Lower lobe of right lung (tissue), 2 donors: ENCODE measurements around the gene TMEM95. TPM values are rescaled to one million over a fixed set of nuclear protein-coding genes. Genes with fewer than 3 reads are reported as not detected.

ENCODE experiments used
- ATAC-seq, 2 donors: fragments of 200-7000 bp; cut with Tn5 transposase; one replicate each; pipeline ENCODE4 v1.9.1; 2020 to 2022; ENCODE audit warnings: mild to moderate bottlenecking in 2 of 2, moderate library complexity in 2 of 2
- DNase-seq: peaks from one replicate; pipeline ENCODE4 v3.0.0-alpha.2; 2020
- H3K27ac ChIP-seq: fragments of 200-600 bp; one replicate; pipeline ENCODE4 v1.8.0; 2022
- H3K27me3 ChIP-seq: fragments of 200-600 bp; one replicate; pipeline ENCODE4 v1.8.0; 2022; ENCODE audit warnings: low read depth
- H3K36me3 ChIP-seq: fragments of 200-600 bp; one replicate; pipeline ENCODE4 v1.8.0; 2022; ENCODE audit warnings: mild to moderate bottlenecking
- H3K4me1 ChIP-seq: fragments of 200-600 bp; one replicate; pipeline ENCODE4 v1.8.0; 2022
- H3K4me3 ChIP-seq: fragments of 200-600 bp; one replicate; pipeline ENCODE4 v1.8.0; 2022; ENCODE audit warnings: mild to moderate bottlenecking
- H3K9me3 ChIP-seq: fragments of 200-600 bp; one replicate; pipeline ENCODE4 v1.8.0; 2022
- intact Hi-C: fragments of 100-400 bp; cut with DNase I; formaldehyde crosslinking; loops from one replicate; pipeline ENCODE4 v1.11.0; 2022
- total RNA-seq: library from RNA; stranded (reverse); fragmentation: NEBNext Ultra II Directional; extraction: Animal tissue kit (Norgen Biotek cat#: 25700); gene quantifications from one replicate; pipeline ENCODE4 v1.2.1, GENCODE V29; 2021
- TF ChIP-seq, protein P1 (sequence below): fragments of 200-600 bp; IDR thresholded peaks from one replicate; pipeline ENCODE4 v1.8.0; 2022; ENCODE audit warnings: antibody characterized with exemption, mild to moderate bottlenecking
- donor health status: DM: no; HTN: yes; CAD: no; lungs with severe emphysema.

The TMEM95 gene
- total RNA-seq, 1 donor from 2014 or later = not detected

DNA sequence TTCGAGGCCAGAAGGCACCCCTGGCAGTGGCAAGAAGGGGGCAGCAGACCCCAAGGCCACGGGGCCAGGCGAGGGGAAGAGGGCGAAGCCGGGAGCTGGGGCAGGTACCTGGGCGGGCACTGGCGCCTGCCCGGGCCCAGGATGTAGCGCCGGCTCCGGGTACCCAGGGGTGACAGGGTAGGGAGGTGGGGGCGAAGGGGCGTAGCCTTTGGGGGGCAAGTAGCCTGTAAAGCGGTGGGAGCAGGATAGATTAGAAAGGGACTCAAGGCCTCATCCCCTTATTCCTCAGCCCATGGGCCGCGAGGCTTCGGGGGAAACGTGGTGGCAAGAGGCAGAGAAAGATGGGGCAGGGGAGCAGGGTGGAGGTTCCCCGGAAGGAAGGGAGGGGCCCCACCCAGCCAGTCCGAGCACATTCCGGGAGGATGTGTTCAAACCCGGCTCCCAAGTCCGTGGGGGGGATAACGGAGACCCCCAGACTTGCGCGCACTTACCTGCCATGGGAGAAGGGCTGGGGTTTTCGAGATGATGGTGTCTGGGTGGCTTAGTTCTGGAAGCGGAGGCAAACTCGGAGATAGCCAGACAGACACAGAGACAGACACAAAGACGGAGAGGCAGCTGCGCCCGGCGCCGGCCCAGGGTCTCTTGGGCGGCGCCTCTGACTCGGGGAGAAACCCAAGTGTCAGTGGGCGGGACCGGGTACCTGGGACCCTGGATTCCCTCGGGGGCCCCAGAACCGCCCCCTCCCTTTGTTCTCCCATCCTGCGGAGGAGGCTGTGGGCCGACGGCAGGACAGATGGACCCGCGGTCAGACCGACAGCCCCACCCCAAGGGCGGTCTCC, 38.9 kb downstream of the TMEM95 start:
- no peak for DNase-seq
- H3K36me3 ChIP-seq = peaks cover 28% of the 10 kb centered on the region
- peak; percentile 41 for ATAC-seq

DNA sequence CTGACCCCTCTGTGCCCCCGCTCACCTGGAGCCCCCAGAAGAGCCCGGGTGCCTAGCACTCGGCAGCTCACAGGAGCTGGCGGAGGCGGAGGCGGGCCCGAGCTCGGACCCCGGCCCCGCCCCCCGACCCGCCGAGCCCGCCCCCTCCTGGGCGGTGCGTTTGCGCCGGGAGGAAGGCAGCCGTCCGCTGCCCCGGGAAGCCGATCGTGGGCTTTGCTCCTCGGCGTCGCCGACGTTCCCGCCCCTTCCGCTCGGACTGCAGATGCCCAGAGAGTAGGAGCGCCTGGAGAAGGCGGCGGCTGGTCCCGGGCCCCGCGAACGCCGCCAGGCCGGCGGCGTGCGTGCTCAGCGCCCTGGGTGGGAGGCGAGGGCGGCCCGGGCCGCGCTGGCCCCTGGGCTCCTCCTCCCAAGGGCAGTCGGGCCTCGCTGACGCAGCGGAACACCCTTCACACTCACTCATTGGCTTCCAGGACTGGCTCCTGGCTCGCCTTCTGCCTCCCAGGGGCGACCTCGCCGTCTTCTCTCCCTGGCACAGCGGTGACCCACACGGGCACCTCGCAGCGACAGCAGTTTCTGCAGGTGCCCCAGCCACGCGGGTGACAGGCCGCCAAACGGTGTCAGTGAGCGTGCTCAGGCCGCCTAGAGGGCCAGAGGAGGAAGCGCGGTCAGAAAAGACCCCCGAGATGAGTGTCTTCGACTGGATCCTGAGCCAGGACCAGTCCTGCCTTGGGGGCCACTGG, 39.7 kb downstream of the TMEM95 start, which contains the start of gene PLSCR3:
Gene PLSCR3 (minus strand): TSS at position 74 of the 740 bp plus-strand sequence. CDS start 415 bp downstream, outside the sequence.
- Histone ChIP-seq H3K27me3 (no peaks in the 10 kb centered on the region), H3K4me1 (peaks cover 26% of the 10 kb centered on the region), H3K9me3 (no peaks in the 10 kb centered on the region), H3K4me3 (peak within 1 kb of the TSS; percentile 86), H3K36me3 (peaks cover 21% of the 10 kb centered on the region), H3K27ac (peak within 1 kb of the TSS; percentile 87)
- intact Hi-C loops = no loop called here
- DNase-seq (peak; percentile 91), ATAC-seq (peak; percentile 95 to 97)
- TF ChIP-seq, protein P1, sequence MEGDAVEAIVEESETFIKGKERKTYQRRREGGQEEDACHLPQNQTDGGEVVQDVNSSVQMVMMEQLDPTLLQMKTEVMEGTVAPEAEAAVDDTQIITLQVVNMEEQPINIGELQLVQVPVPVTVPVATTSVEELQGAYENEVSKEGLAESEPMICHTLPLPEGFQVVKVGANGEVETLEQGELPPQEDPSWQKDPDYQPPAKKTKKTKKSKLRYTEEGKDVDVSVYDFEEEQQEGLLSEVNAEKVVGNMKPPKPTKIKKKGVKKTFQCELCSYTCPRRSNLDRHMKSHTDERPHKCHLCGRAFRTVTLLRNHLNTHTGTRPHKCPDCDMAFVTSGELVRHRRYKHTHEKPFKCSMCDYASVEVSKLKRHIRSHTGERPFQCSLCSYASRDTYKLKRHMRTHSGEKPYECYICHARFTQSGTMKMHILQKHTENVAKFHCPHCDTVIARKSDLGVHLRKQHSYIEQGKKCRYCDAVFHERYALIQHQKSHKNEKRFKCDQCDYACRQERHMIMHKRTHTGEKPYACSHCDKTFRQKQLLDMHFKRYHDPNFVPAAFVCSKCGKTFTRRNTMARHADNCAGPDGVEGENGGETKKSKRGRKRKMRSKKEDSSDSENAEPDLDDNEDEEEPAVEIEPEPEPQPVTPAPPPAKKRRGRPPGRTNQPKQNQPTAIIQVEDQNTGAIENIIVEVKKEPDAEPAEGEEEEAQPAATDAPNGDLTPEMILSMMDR = no peak

More for the DNA sequence above, 38.9 kb downstream of the TMEM95 start:
- Histone ChIP-seq H3K4me3 (peak overlapping the region; percentile 86), H3K4me1 (peaks cover 26% of the 10 kb centered on the region), H3K27me3 (no peaks in the 10 kb centered on the region), H3K27ac (peak overlapping the region; percentile 87), H3K9me3 (no peaks in the 10 kb centered on the region)
- intact Hi-C loops = no loop called here
- TF ChIP-seq, protein P1 = no peak

DNA sequence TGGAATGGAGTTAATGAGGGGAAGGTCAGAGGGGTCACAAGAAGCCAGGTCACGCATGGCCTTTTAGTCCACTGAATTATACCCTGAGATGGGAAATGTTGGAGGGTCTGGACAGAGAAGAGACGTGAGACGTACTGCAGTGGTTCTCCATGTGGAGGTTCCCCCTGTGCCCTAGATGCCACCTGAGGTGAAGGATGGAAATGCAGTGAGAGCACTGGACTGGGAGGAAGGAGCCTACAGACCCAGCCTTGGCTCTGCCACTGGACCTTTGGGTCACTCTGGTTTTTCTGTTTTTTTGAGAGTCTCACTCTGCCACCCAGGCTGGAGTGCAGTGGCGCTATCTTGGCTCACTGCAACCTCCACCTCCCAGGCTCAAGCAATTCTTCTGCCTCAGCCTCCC, 41.2 kb downstream of the TMEM95 start:
- Histone ChIP-seq H3K9me3 (no peaks in the 10 kb centered on the region), H3K4me1 (peaks cover 22% of the 10 kb centered on the region), H3K36me3 (peaks cover 9% of the 10 kb centered on the region), H3K27me3 (no peaks in the 10 kb centered on the region), H3K27ac (no peak overlapping the region), H3K4me3 (no peak overlapping the region)
- TF ChIP-seq, protein P1 = no peak
- DNase-seq (no peak), ATAC-seq (no peak)
- intact Hi-C loops = no loop called here

DNA sequence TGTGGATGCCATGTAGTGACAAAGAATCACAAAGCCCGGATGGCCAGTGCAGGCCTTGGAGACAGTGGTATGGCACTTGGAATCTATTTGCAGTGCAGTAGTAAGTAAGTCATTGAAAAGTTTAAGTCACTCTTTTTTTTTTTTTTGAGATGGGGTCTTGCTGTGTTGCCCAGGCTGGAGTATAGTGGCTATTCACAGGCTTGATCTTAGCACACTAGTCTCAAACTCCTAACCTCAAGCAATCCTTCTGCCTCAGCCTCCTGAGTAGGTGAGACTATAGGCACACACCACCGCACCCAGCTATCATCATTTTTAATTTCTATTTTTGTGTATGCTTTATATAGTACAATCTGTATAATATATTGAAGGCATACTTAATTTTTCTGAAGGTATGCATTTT, 43.7 kb downstream of the TMEM95 start:
- peaks cover 24% of the 10 kb centered on the region for H3K4me1 ChIP-seq
- H3K27me3 ChIP-seq = no peaks in the 10 kb centered on the region
- no peak for DNase-seq
- H3K27ac ChIP-seq = no peak overlapping the region
- TF ChIP-seq, protein P1 = no peak
- intact Hi-C loops = no loop called here
- no peaks in the 10 kb centered on the region for H3K36me3 ChIP-seq
- no peaks in the 10 kb centered on the region for H3K9me3 ChIP-seq
- no peak overlapping the region for H3K4me3 ChIP-seq
- no peak for ATAC-seq

DNA sequence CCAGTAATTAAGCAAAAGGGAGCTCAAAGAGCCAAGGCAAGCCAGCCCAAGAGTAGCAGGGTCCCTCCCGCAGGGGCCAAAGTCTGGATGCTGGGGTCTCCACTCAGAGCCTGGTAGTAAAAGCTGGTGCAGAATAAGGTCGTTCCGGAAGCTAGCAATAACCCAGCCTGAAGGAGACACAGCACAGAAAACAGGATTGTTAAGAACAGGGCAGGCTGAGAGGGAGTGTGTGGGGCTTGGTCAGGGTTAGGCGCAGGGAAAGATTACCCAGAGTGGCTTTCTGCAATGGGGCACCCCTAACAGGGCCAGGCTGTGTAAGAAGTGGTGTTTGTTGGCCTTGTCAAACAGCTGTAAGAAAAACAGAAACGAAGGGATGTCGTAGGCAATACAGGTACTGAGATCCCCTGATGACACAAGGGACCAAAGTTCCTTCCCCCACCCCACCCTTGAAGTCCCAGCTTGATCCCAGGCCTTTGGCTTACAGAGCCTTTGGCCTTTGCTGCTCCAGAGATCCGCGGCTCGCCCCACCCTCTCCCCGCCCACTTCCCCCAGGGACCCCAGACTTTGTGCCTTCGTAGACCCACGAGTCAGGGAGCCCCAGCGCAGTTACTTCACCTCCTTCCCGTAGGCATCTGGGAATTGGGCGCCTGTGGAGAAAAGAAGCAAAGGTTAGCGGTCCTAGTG, 48.2 kb downstream of the TMEM95 start:
- Histone ChIP-seq H3K4me3 (peak overlapping the region; percentile 77), H3K9me3 (no peaks in the 10 kb centered on the region), H3K27me3 (no peaks in the 10 kb centered on the region), H3K36me3 (no peaks in the 10 kb centered on the region), H3K27ac (peak overlapping the region; percentile 85), H3K4me1 (peaks cover 20% of the 10 kb centered on the region)
- intact Hi-C loops = no loop called here
- TF ChIP-seq, protein P1 = no peak
- ATAC-seq = peak in 1 of 2 donors; percentile 1
- DNase-seq = no peak
